Measurements from ENCODE around the gene CEP72. TPM values are rescaled to one million over a fixed set of nuclear protein-coding genes. Genes with fewer than 3 reads are reported as not detected.

CEP72 gene
- total RNA-seq, 4 donors from 2014 or later: 7.2 to 11.9 (median 9.2) TPM

- DNase-seq (ENCODE audit: low spot score in 2 of 2): peak in 1 of 2 donors; percentile 69
- no peak overlapping the region for H3K4me3 ChIP-seq (ENCODE audit: low read depth, poor library complexity, severe bottlenecking)
- intact Hi-C loops (cut with DNase I; ENCODE audit: low total_unique reads): no loop called here
- TF ChIP-seq POLR2A (IDR thresholded peaks at IDR 0.05): no peak
- no peak for TF ChIP-seq CTCF (IDR thresholded peaks at IDR 0.05)
- 77 to 84% methylated on average over 2 of the region's 2 CpGs for WGBS, 2 donors
Measured at GRCh38 chr5:584846-585245, 27.3 kb upstream of the CEP72 start.

- DNase-seq (ENCODE audit: low spot score in 2 of 2): peak in 1 of 2 donors; percentile 73
- H3K4me3 ChIP-seq (ENCODE audit: low read depth, poor library complexity, severe bottlenecking): no peak overlapping the region
- TF ChIP-seq CTCF (IDR thresholded peaks at IDR 0.05): no peak
- no peak for TF ChIP-seq POLR2A (IDR thresholded peaks at IDR 0.05)
- intact Hi-C loops (cut with DNase I; ENCODE audit: low total_unique reads): no loop called here
- WGBS, 2 donors: 73 to 85% methylated on average over 8 to 9 of the region's 9 CpGs
Measured at GRCh38 chr5:585556-585955, 26.6 kb upstream of the CEP72 start.

- DNase-seq (ENCODE audit: low spot score in 2 of 2): peak in 1 of 2 donors; percentile 31
- TF ChIP-seq POLR2A (IDR thresholded peaks at IDR 0.05) (no peak), CTCF (IDR thresholded peaks at IDR 0.05) (no peak)
- no peak overlapping the region for H3K4me3 ChIP-seq (ENCODE audit: low read depth, poor library complexity, severe bottlenecking)
- intact Hi-C loops (cut with DNase I; ENCODE audit: low total_unique reads): no loop called here
- 29 to 49% methylated on average over 9 of the region's 9 CpGs for WGBS, 2 donors
Measured at GRCh38 chr5:585962-586628, 26.0 kb upstream of the CEP72 start.

GRCh38 chr5:586751-587285, 25.3 kb upstream of the CEP72 start:
- intact Hi-C loops (cut with DNase I; ENCODE audit: low total_unique reads): no loop called here
- WGBS, 2 donors: 79 to 80% methylated on average over 8 to 9 of the region's 9 CpGs
- DNase-seq (ENCODE audit: low spot score in 2 of 2): peak in 1 of 2 donors; percentile 52
- no peak overlapping the region for H3K4me3 ChIP-seq (ENCODE audit: low read depth, poor library complexity, severe bottlenecking)
- TF ChIP-seq CTCF (IDR thresholded peaks at IDR 0.05): no peak
- TF ChIP-seq POLR2A (IDR thresholded peaks at IDR 0.05): no peak

- TF ChIP-seq CTCF (IDR thresholded peaks at IDR 0.05) (no peak), POLR2A (IDR thresholded peaks at IDR 0.05) (no peak)
- DNase-seq (ENCODE audit: low spot score in 2 of 2): peak in 1 of 2 donors; percentile 68
- H3K4me3 ChIP-seq (ENCODE audit: low read depth, poor library complexity, severe bottlenecking): no peak overlapping the region
- intact Hi-C loops (cut with DNase I; ENCODE audit: low total_unique reads): no loop called here
- 60 to 74% methylated on average over 6 of the region's 6 CpGs for WGBS, 2 donors
Measured at GRCh38 chr5:587403-587802, 24.7 kb upstream of the CEP72 start.
